ENCODE results near the gene CFAP299.

DNA sequence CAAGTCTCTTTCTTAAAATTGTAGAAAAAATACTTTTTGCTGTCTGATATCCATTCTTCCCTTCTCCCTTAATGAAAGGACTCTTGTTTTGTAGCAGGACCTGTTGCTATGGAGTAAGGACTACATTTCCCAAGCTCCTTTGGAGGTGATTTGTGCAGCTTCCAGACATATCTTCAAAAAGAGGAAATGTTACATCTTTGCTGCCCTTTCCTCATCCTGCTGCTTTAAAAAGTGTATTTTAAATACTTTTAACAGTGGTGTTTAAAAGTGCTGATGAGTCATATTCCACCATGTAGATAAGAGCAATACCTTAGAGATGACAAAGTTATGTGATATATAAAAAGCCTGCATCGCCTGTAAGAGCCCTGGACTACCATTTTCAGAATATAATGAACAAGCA, 98.7 kb downstream of the CFAP299 start:
- TF ChIP-seq POLR2A (IDR thresholded peaks at IDR 0.05; ENCODE audit: low read depth): no peak
- no peak for TF ChIP-seq EP300 (IDR thresholded peaks at IDR 0.05)
- TF ChIP-seq, protein P1, sequence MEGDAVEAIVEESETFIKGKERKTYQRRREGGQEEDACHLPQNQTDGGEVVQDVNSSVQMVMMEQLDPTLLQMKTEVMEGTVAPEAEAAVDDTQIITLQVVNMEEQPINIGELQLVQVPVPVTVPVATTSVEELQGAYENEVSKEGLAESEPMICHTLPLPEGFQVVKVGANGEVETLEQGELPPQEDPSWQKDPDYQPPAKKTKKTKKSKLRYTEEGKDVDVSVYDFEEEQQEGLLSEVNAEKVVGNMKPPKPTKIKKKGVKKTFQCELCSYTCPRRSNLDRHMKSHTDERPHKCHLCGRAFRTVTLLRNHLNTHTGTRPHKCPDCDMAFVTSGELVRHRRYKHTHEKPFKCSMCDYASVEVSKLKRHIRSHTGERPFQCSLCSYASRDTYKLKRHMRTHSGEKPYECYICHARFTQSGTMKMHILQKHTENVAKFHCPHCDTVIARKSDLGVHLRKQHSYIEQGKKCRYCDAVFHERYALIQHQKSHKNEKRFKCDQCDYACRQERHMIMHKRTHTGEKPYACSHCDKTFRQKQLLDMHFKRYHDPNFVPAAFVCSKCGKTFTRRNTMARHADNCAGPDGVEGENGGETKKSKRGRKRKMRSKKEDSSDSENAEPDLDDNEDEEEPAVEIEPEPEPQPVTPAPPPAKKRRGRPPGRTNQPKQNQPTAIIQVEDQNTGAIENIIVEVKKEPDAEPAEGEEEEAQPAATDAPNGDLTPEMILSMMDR (IDR thresholded peaks at IDR 0.05): no peak

Data from esophagus muscularis mucosa (tissue), 4 donors.